T-cell (primary cell): ENCODE measurements around the gene ERC2. TPM values are rescaled to one million over a fixed set of nuclear protein-coding genes. Genes with fewer than 3 reads are reported as not detected.

Source experiments
- ATAC-seq, 4 experiments: fragments of 200-7000 bp in 3 of 4; fragments of 150-1000 bp in 1 of 4; cut with Tn5 transposase; replicated peaks in 1 of 4; 1 replicate in 3 of 4; 2 replicates in 1 of 4; pipeline ENCODE4 v1.10.0; 2021; ENCODE audit warnings: moderate library complexity in 3 of 4, mild to moderate bottlenecking in 2 of 4, moderate number of reproducible peaks in 1 of 4
- CTCF ChIA-PET, 2 donors: fragments of 300-600 bp; sonication (Branson Sonifier 250); formaldehyde crosslinking; loops; one replicate each; lab custom pipeline; 2022; ENCODE audit warnings: antibody characterized with exemption in 2 of 2; lab: Charles Lee
- POLR2A ChIA-PET, 2 donors: fragments of 300-600 bp; sonication (Branson Sonifier 250); formaldehyde crosslinking; loops; one replicate each; lab custom pipeline; 2022; ENCODE audit warnings: antibody characterized with exemption in 2 of 2; lab: Charles Lee
- DNase-seq, 35 experiments: peaks; one replicate each; pipeline versions ENCODE4 v3.0.0 to v3.0.0-alpha.2; 2013 to 2023
- H3K27ac ChIP-seq: one replicate; pipeline ENCODE4 v1.5.1; 2013; ENCODE audit warnings: low read length
- H3K27me3 ChIP-seq, 2 experiments: replicated peaks in 1 of 2; 1 replicate in 1 of 2; 2 replicates in 1 of 2; pipeline versions ENCODE4 v1.6.1 to v1.7.0; 2013; ENCODE audit warnings: low read length in 1 of 2, mixed read lengths in 1 of 2; ENCODE audit not compliant: control insufficient read depth in 2 of 2, insufficient read depth in 2 of 2; ENCODE audit errors: extremely low read depth in 1 of 2
- H3K36me3 ChIP-seq, 2 donors: 1 replicate in 1 of 2; 2 replicates in 1 of 2; pipeline versions ENCODE4 v1.6.1 to v1.7.0; 2013; ENCODE audit warnings: low read length in 1 of 2; ENCODE audit not compliant: control insufficient read depth in 2 of 2, insufficient read depth in 1 of 2; ENCODE audit errors: extremely low read depth in 1 of 2
- H3K4me1 ChIP-seq, 2 experiments: 1 replicate in 1 of 2; 2 replicates in 1 of 2; pipeline versions ENCODE4 v1.6.1 to v1.7.0; 2013; ENCODE audit warnings: low read length in 2 of 2, mixed read lengths in 1 of 2; ENCODE audit not compliant: insufficient read depth in 2 of 2, control insufficient read depth in 1 of 2; ENCODE audit errors: extremely low read depth in 1 of 2
- H3K4me3 ChIP-seq, 2 donors: 1 replicate in 1 of 2; 2 replicates in 1 of 2; pipeline versions ENCODE4 v1.5.1 to v1.7.0; 2013; ENCODE audit warnings: mild to moderate bottlenecking in 2 of 2, low read length in 1 of 2, moderate library complexity in 1 of 2; ENCODE audit not compliant: control insufficient read depth in 1 of 2; ENCODE audit errors: extremely low read depth in 1 of 2
- H3K9me3 ChIP-seq: 2 replicates; pipeline ENCODE4 v1.7.0; 2013
- H3K27ac Mint-ChIP-seq, 2 donors: one replicate each; pipeline ENCODE4 v1.8.0; 2020 to 2021; ENCODE audit warnings: mild to moderate bottlenecking in 2 of 2, mixed read lengths in 2 of 2
- H3K27me3 Mint-ChIP-seq, 2 donors: one replicate each; pipeline ENCODE4 v1.8.0; 2021 to 2022; ENCODE audit warnings: mixed read lengths in 2 of 2
- H3K36me3 Mint-ChIP-seq: one replicate; pipeline ENCODE4 v1.8.0; 2021; ENCODE audit warnings: mixed read lengths
- H3K4me1 Mint-ChIP-seq, 3 donors: one replicate each; pipeline ENCODE4 v1.8.0; 2020 to 2022; ENCODE audit warnings: mixed read lengths in 3 of 3, mild to moderate bottlenecking in 1 of 3
- H3K4me3 Mint-ChIP-seq, 3 donors: one replicate each; pipeline ENCODE4 v1.8.0; 2020 to 2022; ENCODE audit warnings: mild to moderate bottlenecking in 3 of 3, mixed read lengths in 3 of 3, moderate library complexity in 3 of 3
- H3K9me3 Mint-ChIP-seq, 3 donors: one replicate each; pipeline ENCODE4 v1.8.0; 2020 to 2022; ENCODE audit warnings: mixed read lengths in 3 of 3
- whole genome bisulfite sequencing: methylation state at CpG from one replicate; pipeline ENCODE4 v1.1.5; 2013; ENCODE audit warnings: missing lambda C conversion rate; ENCODE audit not compliant: insufficient coverage; 5-methylcytosine and 5-hydroxymethylcytosine counted together
- total RNA-seq, 35 experiments: library from RNA in 6 of 35; stranded (reverse) in 6 of 35; fragments of 120-200 nt in 1 of 35; gene quantifications; one replicate each; pipeline versions ENCODE4 v1.2.1 to v1.2.4 and lab custom pipeline; 2013 to 2026

ERC2 gene
- total RNA-seq, 5 donors from 2014 or later (not counting 1 experiment from before 2014, with no cell fraction given), result not detected

DNA sequence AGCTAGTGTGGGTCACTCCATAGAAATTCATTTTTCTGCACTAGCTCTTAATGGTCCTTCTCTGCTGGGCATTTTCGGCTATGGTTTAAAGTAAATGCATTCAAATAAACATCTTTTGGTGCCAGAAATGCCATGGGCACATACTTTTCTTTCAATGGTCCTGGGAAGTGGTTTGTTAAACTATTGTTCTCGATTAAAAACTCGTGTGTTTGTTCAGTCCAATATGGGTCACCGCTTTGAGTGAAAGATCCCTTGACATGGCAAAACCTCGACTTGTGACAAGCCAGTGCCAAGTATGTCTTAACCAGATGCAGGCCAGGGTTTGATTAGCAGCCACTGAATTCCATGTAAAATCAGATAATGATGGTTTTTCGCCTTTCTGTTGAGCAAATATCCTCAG is 649.3 kb downstream of the ERC2 start:
- Mint-ChIP-seq H3K36me3 (no peaks in the 10 kb centered on the region), H3K4me1 (no peaks in the 10 kb centered on the region), H3K9me3 (no peaks in the 10 kb centered on the region), H3K27me3 (no peaks in the 10 kb centered on the region), H3K4me3 (no peak overlapping the region), H3K27ac (no peak overlapping the region)
- POLR2A ChIA-PET, result no interaction called here
- H3K9me3 ChIP-seq, result no peaks in the 10 kb centered on the region
- H3K27me3 ChIP-seq, result no peaks in the 10 kb centered on the region
- 70% methylated on average over 5 of the region's 6 CpGs for WGBS
- CTCF ChIA-PET, result no interaction called here
- ATAC-seq (no peak), DNase-seq (no peak)
- H3K4me3 ChIP-seq, result no peak overlapping the region
- H3K27ac ChIP-seq, result no peak overlapping the region
- H3K4me1 ChIP-seq, result no peaks in the 10 kb centered on the region
- no peaks in the 10 kb centered on the region for H3K36me3 ChIP-seq

GRCh38 chr3:55818485-55818884 is 649.8 kb downstream of the ERC2 start:
- Histone ChIP-seq H3K27ac (no peak overlapping the region), H3K9me3 (no peaks in the 10 kb centered on the region), H3K4me1 (no peaks in the 10 kb centered on the region), H3K36me3 (no peaks in the 10 kb centered on the region), H3K27me3 (no peaks in the 10 kb centered on the region), H3K4me3 (no peak overlapping the region)
- no peaks in the 10 kb centered on the region for H3K9me3 Mint-ChIP-seq
- no peak for ATAC-seq
- no peak overlapping the region for H3K27ac Mint-ChIP-seq
- H3K27me3 Mint-ChIP-seq, result no peaks in the 10 kb centered on the region
- no peaks in the 10 kb centered on the region for H3K36me3 Mint-ChIP-seq
- DNase-seq, result no peak
- H3K4me3 Mint-ChIP-seq, result no peak overlapping the region
- WGBS, result no CpG with 5 or more reads among the region's 2 CpGs
- CTCF ChIA-PET, result no interaction called here
- H3K4me1 Mint-ChIP-seq, result no peaks in the 10 kb centered on the region
- POLR2A ChIA-PET, result no interaction called here

- no peak for DNase-seq
- no peaks in the 10 kb centered on the region for H3K27me3 Mint-ChIP-seq
Measured at GRCh38 chr3:55816794-55817576, 651.3 kb downstream of the ERC2 start.

DNA sequence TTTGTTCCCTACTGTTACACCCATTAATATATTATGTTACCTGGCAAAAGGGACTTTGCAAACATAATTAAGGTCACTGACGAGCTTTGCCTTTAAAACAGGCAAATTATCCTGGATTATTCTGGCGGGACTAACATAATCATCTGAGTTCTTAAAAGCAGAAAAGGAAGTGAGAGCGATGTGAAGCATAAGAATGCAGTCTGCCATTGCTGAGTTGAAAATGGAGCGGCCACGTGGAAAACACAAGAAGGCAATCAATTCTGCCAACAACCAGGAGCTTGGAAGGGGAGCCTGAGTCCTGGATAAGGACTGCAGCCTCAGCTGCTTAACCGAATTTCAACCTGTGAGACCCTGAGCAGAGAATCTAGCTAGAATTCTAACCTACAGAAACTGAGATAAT is 653.0 kb downstream of the ERC2 start:
- Histone ChIP-seq H3K27me3 (no peaks in the 10 kb centered on the region), H3K9me3 (no peaks in the 10 kb centered on the region), H3K27ac (no peak overlapping the region), H3K36me3 (no peaks in the 10 kb centered on the region), H3K4me3 (no peak overlapping the region), H3K4me1 (no peaks in the 10 kb centered on the region)
- Mint-ChIP-seq H3K4me1 (no peaks in the 10 kb centered on the region), H3K4me3 (no peak overlapping the region), H3K36me3 (no peaks in the 10 kb centered on the region), H3K9me3 (no peaks in the 10 kb centered on the region), H3K27me3 (no peaks in the 10 kb centered on the region), H3K27ac (no peak overlapping the region)
- DNase-seq (no peak), ATAC-seq (no peak)
- ChIA-PET CTCF (no interaction called here), POLR2A (no interaction called here)
- 92% methylated on average over 2 of the region's 6 CpGs for WGBS

More at GRCh38 chr3:55816794-55817576, 651.3 kb downstream of the ERC2 start:
- Histone ChIP-seq H3K36me3 (no peaks in the 10 kb centered on the region), H3K9me3 (no peaks in the 10 kb centered on the region), H3K27ac (no peak overlapping the region), H3K4me3 (no peak overlapping the region), H3K4me1 (no peaks in the 10 kb centered on the region), H3K27me3 (no peaks in the 10 kb centered on the region)
- CTCF ChIA-PET, result no interaction called here
- ATAC-seq, result no peak
- Mint-ChIP-seq H3K36me3 (no peaks in the 10 kb centered on the region), H3K4me3 (no peak overlapping the region), H3K27ac (no peak overlapping the region), H3K4me1 (no peaks in the 10 kb centered on the region), H3K9me3 (no peaks in the 10 kb centered on the region)
- POLR2A ChIA-PET, result interaction anchor here in 1 of 2 donors (0.5 kb wide), 1 partner anchor 26 kb away, joined by 3 read pairs; no protein-coding TSS in a partner anchor
- WGBS, result 61% methylated on average over 3 of the region's 8 CpGs

GRCh38 chr3:55813268-55814097 is 654.8 kb downstream of the ERC2 start:
- ChIA-PET POLR2A (no interaction called here), CTCF (no interaction called here)
- H3K4me1 ChIP-seq, result no peaks in the 10 kb centered on the region
- H3K9me3 ChIP-seq, result no peaks in the 10 kb centered on the region
- no peak overlapping the region for H3K4me3 ChIP-seq
- ATAC-seq (no peak), DNase-seq (no peak)
- Mint-ChIP-seq H3K27ac (no peak overlapping the region), H3K27me3 (no peaks in the 10 kb centered on the region), H3K36me3 (no peaks in the 10 kb centered on the region), H3K4me1 (no peaks in the 10 kb centered on the region), H3K4me3 (no peak overlapping the region), H3K9me3 (no peaks in the 10 kb centered on the region)
- no peaks in the 10 kb centered on the region for H3K36me3 ChIP-seq
- WGBS, result 45% methylated on average over 1 of the region's 3 CpGs
- H3K27ac ChIP-seq, result no peak overlapping the region
- H3K27me3 ChIP-seq, result no peaks in the 10 kb centered on the region

DNA sequence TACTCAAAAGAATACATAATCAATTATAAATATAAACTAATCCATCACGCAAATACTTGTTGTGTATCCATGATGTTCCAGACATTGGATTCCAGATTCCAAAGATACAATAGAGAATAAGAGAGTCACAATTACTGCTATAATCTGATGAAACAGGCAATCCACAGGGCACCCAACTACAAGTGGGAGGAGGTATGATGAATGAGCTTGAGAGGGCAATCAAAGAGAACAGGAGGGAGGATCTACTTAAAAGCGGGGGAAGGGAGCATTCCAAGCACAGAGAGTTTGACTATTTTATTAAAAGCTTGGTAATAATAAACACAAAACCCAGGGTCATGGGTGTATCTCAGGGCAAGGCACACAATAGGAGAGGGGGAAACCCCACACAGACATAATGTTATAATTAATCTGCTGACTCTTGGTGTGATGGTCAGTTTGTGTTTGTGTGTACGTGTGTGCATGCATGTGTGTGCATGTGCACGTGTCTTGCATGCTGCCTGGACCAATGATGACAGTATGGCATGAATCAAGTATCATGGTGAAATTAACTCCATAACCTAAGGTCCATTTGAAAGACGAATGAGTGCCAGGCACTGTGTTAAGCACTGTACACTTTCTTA is 655.8 kb downstream of the ERC2 start:
- CTCF ChIA-PET, result no interaction called here
- ATAC-seq (no peak), DNase-seq (no peak)
- POLR2A ChIA-PET, result no interaction called here
- H3K36me3 ChIP-seq, result no peaks in the 10 kb centered on the region
- Mint-ChIP-seq H3K4me3 (no peak overlapping the region), H3K27me3 (no peaks in the 10 kb centered on the region), H3K9me3 (no peaks in the 10 kb centered on the region), H3K4me1 (no peaks in the 10 kb centered on the region), H3K36me3 (no peaks in the 10 kb centered on the region), H3K27ac (no peak overlapping the region)
- no peaks in the 10 kb centered on the region for H3K9me3 ChIP-seq
- no peaks in the 10 kb centered on the region for H3K27me3 ChIP-seq
- no peak overlapping the region for H3K4me3 ChIP-seq
- no peak overlapping the region for H3K27ac ChIP-seq
- 48% methylated on average over 3 of the region's 5 CpGs for WGBS
- no peaks in the 10 kb centered on the region for H3K4me1 ChIP-seq
